NCI-H345 treated with DMSO at 0.1 percent for 48 hours (cell line): ENCODE measurements around the gene PHF12.
"Not testable (repeated sequence)": the region's sequence is repeated elsewhere in the genome, so short reads cannot be mapped to it uniquely, and the experiment has no call there.

Experiments used
- DNase-seq: peaks from one replicate; lab custom pipeline; 2025; ENCODE audit not compliant: unreplicated experiment; lab: John Stamatoyannopoulos, UW

PHF12 gene

GRCh38 chr17:28885951-28886350 lies 65.4 kb downstream of the PHF12 start:
- no peak for DNase-seq

GRCh38 chr17:28885363-28885762 lies 66.0 kb downstream of the PHF12 start:
- DNase-seq = no peak

GRCh38 chr17:28883967-28884702 lies 67.2 kb downstream of the PHF12 start:
- DNase-seq = no peak

- no peak for DNase-seq
Measured at GRCh38 chr17:28882154-28882895, 69.0 kb downstream of the PHF12 start.

GRCh38 chr17:28881533-28882056 lies 69.7 kb downstream of the PHF12 start:
- no peak for DNase-seq

- DNase-seq = no peak
Measured at GRCh38 chr17:28880572-28880945, 70.8 kb downstream of the PHF12 start.

GRCh38 chr17:28879886-28880571 lies 71.3 kb downstream of the PHF12 start:
- no peak for DNase-seq

GRCh38 chr17:28878981-28879380 lies 72.3 kb downstream of the PHF12 start:
- no peak for DNase-seq

GRCh38 chr17:28878158-28878910 lies 73.0 kb downstream of the PHF12 start:
- no peak for DNase-seq

GRCh38 chr17:28877150-28877711 lies 74.1 kb downstream of the PHF12 start:
- DNase-seq = not testable (repeated sequence)

- no peak for DNase-seq
Measured at GRCh38 chr17:28875848-28876550, 75.3 kb downstream of the PHF12 start.

GRCh38 chr17:28874750-28875149 lies 76.6 kb downstream of the PHF12 start:
- DNase-seq = no peak

GRCh38 chr17:28873839-28874238 lies 77.5 kb downstream of the PHF12 start:
- no peak for DNase-seq

GRCh38 chr17:28871056-28871579 lies 80.2 kb downstream of the PHF12 start:
- no peak for DNase-seq

- no peak for DNase-seq
Measured at GRCh38 chr17:28867276-28867675, 84.0 kb downstream of the PHF12 start.

- DNase-seq = no peak
Measured at GRCh38 chr17:28865946-28866752, 85.2 kb downstream of the PHF12 start.

- DNase-seq = no peak
Measured at GRCh38 chr17:28864991-28865849, 86.1 kb downstream of the PHF12 start.

- no peak for DNase-seq
Measured at GRCh38 chr17:28863953-28864352, 87.4 kb downstream of the PHF12 start.
